Endothelial cell of umbilical vein (primary cell): ENCODE measurements around the gene ZNF598. TPM values are rescaled to one million over a fixed set of nuclear protein-coding genes. Genes with fewer than 3 reads are reported as not detected.

Experiments used
- BruUV-seq: library from RNA; stranded (reverse); fragments of 400-500 nt; replicated peaks from 2 replicates; lab custom pipeline; 2021; lab: Mats Ljungman, UMichigan
- CTCF ChIA-PET: fragments of 300-600, 350-600 bp; sonication (Branson Sonifier 250); formaldehyde crosslinking; loops from one replicate; lab custom pipeline; 2021; ENCODE audit warnings: antibody characterized with exemption, inconsistent platforms; lab: Charles Lee
- POLR2A ChIA-PET: fragments of 300-600, 350-600 bp; sonication (Branson Sonifier 250); formaldehyde crosslinking; loops from one replicate; lab custom pipeline; 2021; ENCODE audit warnings: antibody characterized with exemption, inconsistent platforms; lab: Charles Lee
- DNase-seq: peaks from one replicate; pipeline ENCODE4 v3.0.0-alpha.2; 2011; ENCODE audit warnings: low read depth, low spot score
- FAIRE-seq: peaks from 2 replicates; lab custom pipeline; 2011; peaks lifted over from hg19 to GRCh38; lab: Jason Lieb, UNC
- H2AFZ ChIP-seq: 2 replicates; pipeline ENCODE4 v1.6.0; 2012; ENCODE audit warnings: low read depth, low read length, control low read depth, inconsistent platforms
- H3K27ac ChIP-seq: 2 replicates; pipeline ENCODE4 v1.5.1; 2011; ENCODE audit warnings: low read depth, mild to moderate bottlenecking, control low read depth, low read length, moderate library complexity; ENCODE audit not compliant: insufficient read depth
- H3K27me3 ChIP-seq, 2 experiments: 2 replicates each; pipeline versions ENCODE4 v1.6.0 to v1.6.1; 2011; ENCODE audit warnings: low read length in 2 of 2, mixed read lengths in 1 of 2; ENCODE audit not compliant: control insufficient read depth in 2 of 2, insufficient read depth in 2 of 2
- H3K36me3 ChIP-seq, 2 experiments: 2 replicates in 1 of 2; 3 replicates in 1 of 2; pipeline ENCODE4 v1.5.1; 2011; ENCODE audit warnings: low read length in 2 of 2, mild to moderate bottlenecking in 1 of 2, moderate library complexity in 1 of 2; ENCODE audit not compliant: control insufficient read depth in 2 of 2, insufficient read depth in 2 of 2; ENCODE audit errors: extremely low read depth in 1 of 2
- H3K4me1 ChIP-seq: 3 replicates; pipeline ENCODE4 v1.5.1; 2011; ENCODE audit warnings: mild to moderate bottlenecking, low read length; ENCODE audit not compliant: control insufficient read depth, insufficient read depth; ENCODE audit errors: extremely low read depth
- H3K4me2 ChIP-seq: 2 replicates; pipeline ENCODE4 v1.6.1; 2011; ENCODE audit warnings: low read length, control low read depth, mixed read lengths; ENCODE audit not compliant: insufficient read depth
- H3K4me3 ChIP-seq, 3 experiments: fragments of 200-600 bp in 1 of 3; sonication (generic), shearing (Covaris generic) in 1 of 3; replicated peaks in 1 of 3; 2 replicates each; pipeline ENCODE4 v1.5.1; 2011 to 2016; ENCODE audit warnings: control low read depth in 3 of 3, low read length in 3 of 3, mild to moderate bottlenecking in 2 of 3, inconsistent platforms in 1 of 3, low read depth in 1 of 3, moderate library complexity in 1 of 3; ENCODE audit not compliant: insufficient read depth in 1 of 3
- H3K79me2 ChIP-seq: 2 replicates; pipeline ENCODE4 v1.6.0; 2012; ENCODE audit warnings: low read length, inconsistent platforms; ENCODE audit not compliant: control insufficient read depth, insufficient read depth
- H3K9ac ChIP-seq: replicated peaks from 2 replicates; pipeline ENCODE3; 2011; ENCODE audit warnings: low read length, control low read depth; ENCODE audit not compliant: insufficient read depth; ENCODE audit errors: extremely low read depth
- H3K9me1 ChIP-seq: replicated peaks from 3 replicates; pipeline ENCODE4 v1.6.0; 2011; ENCODE audit warnings: mild to moderate bottlenecking, low read length; ENCODE audit not compliant: control insufficient read depth, insufficient read depth; ENCODE audit errors: extremely low read depth
- H3K9me3 ChIP-seq: replicated peaks from 2 replicates; pipeline ENCODE4 v1.5.1; 2012; ENCODE audit warnings: low read length, inconsistent platforms; ENCODE audit not compliant: control insufficient read depth, insufficient read depth
- H4K20me1 ChIP-seq: replicated peaks from 2 replicates; pipeline ENCODE3; 2011; ENCODE audit warnings: mild to moderate bottlenecking, low read length; ENCODE audit not compliant: control insufficient read depth, insufficient read depth; ENCODE audit errors: extremely low read depth
- EZH2 ChIP-seq: IDR thresholded peaks from 2 replicates; pipeline ENCODE4 v1.6.1; 2012; ENCODE audit warnings: borderline replicate concordance, low read depth, mild to moderate bottlenecking, moderate library complexity, low read length, inconsistent platforms; ENCODE audit not compliant: severe bottlenecking
- FOS ChIP-seq: IDR thresholded peaks from 2 replicates; pipeline ENCODE4 v1.6.1; 2011; ENCODE audit warnings: mild to moderate bottlenecking, low read length, moderate library complexity, borderline replicate concordance; ENCODE audit not compliant: insufficient read depth
- MAX ChIP-seq: IDR thresholded peaks from 2 replicates; pipeline ENCODE4 v1.6.1; 2011; ENCODE audit not compliant: insufficient read depth, insufficient read length
- POLR2AphosphoS5 ChIP-seq: IDR thresholded peaks from 2 replicates; pipeline ENCODE4 v1.6.1; 2012; ENCODE audit warnings: low read depth, mild to moderate bottlenecking, control low read depth, low read length, moderate library complexity; ENCODE audit not compliant: insufficient read depth
- dilution Hi-C: fragments of 300-500 bp; cut with MboI; formaldehyde crosslinking; loops from one replicate; pipeline ENCODE4 v1.15.0; 2019; ENCODE audit warnings: low sequenced_read_pairs; ENCODE audit not compliant: extremely low pct_ligation_motif_present
- intact Hi-C: fragments of 100-400 bp; cut with micrococcal nuclease; formaldehyde crosslinking; loops from one replicate; pipeline ENCODE4 v1.10.0; 2022
- polyA plus RNA-seq, 4 experiments: library from polyadenylated mRNA; depleted of rRNA in 3 of 4; stranded (reverse) in 3 of 4; unstranded in 1 of 4; fragments of >200 nt; gene quantifications; 2 replicates each; pipeline versions ENCODE4 v1.2.1 to v1.2.3, GENCODE V29; 2011 to 2012; ENCODE audit warnings: missing spikeins in 1 of 4
- total RNA-seq: library from RNA; stranded (reverse); gene quantifications from 2 replicates; pipeline ENCODE4 v1.2.3, GENCODE V29; 2021

ZNF598 gene
- total and polyA plus RNA-seq, 2 donors (not counting 3 experiments of a cell fraction or from before 2014, with no cell fraction given): 43.3 to 67.0 TPM

GRCh38 chr16:1980030-1980769 lies 29.4 kb downstream of the ZNF598 start:
- peaks cover 7 to 29% of the 10 kb centered on the region in 2 experiments for H3K36me3 ChIP-seq
- intact Hi-C loops (no loop called here), dilution Hi-C loops (no loop called here)
- peaks cover 3% of the 10 kb centered on the region for H3K79me2 ChIP-seq
- DNase-seq (no peak), FAIRE-seq (no peak)
- H3K4me3 ChIP-seq: no peak overlapping the region
- no peaks in the 10 kb centered on the region for H3K9me3 ChIP-seq
- no peak overlapping the region for H2AFZ ChIP-seq
- ChIA-PET POLR2A (interaction anchor here (0.6 kb wide), 1 partner anchor 175 kb away, joined by 4 read pairs; the partner anchor contains the start of gene TRAF7), CTCF (interaction anchor here (5.0 kb wide), 1 partner anchor 161 kb away, joined by 21 read pairs; no protein-coding TSS in a partner anchor)
- H3K9ac ChIP-seq: no peak overlapping the region
- no peak overlapping the region for H3K27ac ChIP-seq
- TF ChIP-seq MAX: no peak
- peak; percentile 98 for TF ChIP-seq EZH2
- no TSS peak for BruUV-seq
- H3K27me3 ChIP-seq: peaks cover 35 to 41% of the 10 kb centered on the region in 2 experiments
- no peaks in the 10 kb centered on the region for H3K9me1 ChIP-seq
- no peaks in the 10 kb centered on the region for H4K20me1 ChIP-seq
- peaks cover 13% of the 10 kb centered on the region for H3K4me1 ChIP-seq
- no peak overlapping the region for H3K4me2 ChIP-seq

GRCh38 chr16:1979271-1980029 lies 30.2 kb downstream of the ZNF598 start:
- intact Hi-C loops (no loop called here), dilution Hi-C loops (no loop called here)
- DNase-seq (no peak), FAIRE-seq (no peak)
- peaks cover 9 to 35% of the 10 kb centered on the region in 2 experiments for H3K36me3 ChIP-seq
- no peak overlapping the region for H3K4me3 ChIP-seq
- BruUV-seq: no TSS peak
- CTCF ChIA-PET: interaction anchor here (0.9 to 5.0 kb wide), 2 partner anchors 24 to 161 kb away, joined by 3 to 21 read pairs; no protein-coding TSS in a partner anchor
- no peaks in the 10 kb centered on the region for H3K9me1 ChIP-seq
- H3K27me3 ChIP-seq: peaks cover 35 to 41% of the 10 kb centered on the region in 2 experiments
- H2AFZ ChIP-seq: no peak overlapping the region
- H3K27ac ChIP-seq: no peak overlapping the region
- no peaks in the 10 kb centered on the region for H4K20me1 ChIP-seq
- no peaks in the 10 kb centered on the region for H3K9me3 ChIP-seq
- TF ChIP-seq EZH2 (no peak), POLR2AphosphoS5 (peak; percentile 30), FOS (no peak)
- no peaks in the 10 kb centered on the region for H3K79me2 ChIP-seq
- H3K4me1 ChIP-seq: peaks cover 7% of the 10 kb centered on the region
- no peak overlapping the region for H3K4me2 ChIP-seq
- no peak overlapping the region for H3K9ac ChIP-seq
- POLR2A ChIA-PET: no interaction called here
